Fibroblast of skin of back (primary cell): ENCODE measurements around the gene RNF148. TPM values are rescaled to one million over a fixed set of nuclear protein-coding genes. Genes with fewer than 3 reads are reported as not detected.
A peak's percentile ranks its signal among the peaks of the same experiment; 100 is the strongest.

Experiments used
- DNase-seq: peaks from one replicate; pipeline ENCODE4 v3.0.0-alpha.2; 2013
- polyA plus RNA-seq, 2 experiments: library from polyadenylated mRNA; unstranded; fragments of 120-200 nt; gene quantifications; one replicate each; pipeline ENCODE4 v1.2.1, GENCODE V29; 2013; ENCODE audit not compliant: insufficient read length in 2 of 2

Gene RNF148, protein sequence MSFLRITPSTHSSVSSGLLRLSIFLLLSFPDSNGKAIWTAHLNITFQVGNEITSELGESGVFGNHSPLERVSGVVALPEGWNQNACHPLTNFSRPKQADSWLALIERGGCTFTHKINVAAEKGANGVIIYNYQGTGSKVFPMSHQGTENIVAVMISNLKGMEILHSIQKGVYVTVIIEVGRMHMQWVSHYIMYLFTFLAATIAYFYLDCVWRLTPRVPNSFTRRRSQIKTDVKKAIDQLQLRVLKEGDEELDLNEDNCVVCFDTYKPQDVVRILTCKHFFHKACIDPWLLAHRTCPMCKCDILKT
- not detected for polyA plus RNA-seq (2013, experiment 1 of 2; ENCODE audit: insufficient read length)
- not detected for polyA plus RNA-seq (2013, experiment 2 of 2; ENCODE audit: insufficient read length)

DNA sequence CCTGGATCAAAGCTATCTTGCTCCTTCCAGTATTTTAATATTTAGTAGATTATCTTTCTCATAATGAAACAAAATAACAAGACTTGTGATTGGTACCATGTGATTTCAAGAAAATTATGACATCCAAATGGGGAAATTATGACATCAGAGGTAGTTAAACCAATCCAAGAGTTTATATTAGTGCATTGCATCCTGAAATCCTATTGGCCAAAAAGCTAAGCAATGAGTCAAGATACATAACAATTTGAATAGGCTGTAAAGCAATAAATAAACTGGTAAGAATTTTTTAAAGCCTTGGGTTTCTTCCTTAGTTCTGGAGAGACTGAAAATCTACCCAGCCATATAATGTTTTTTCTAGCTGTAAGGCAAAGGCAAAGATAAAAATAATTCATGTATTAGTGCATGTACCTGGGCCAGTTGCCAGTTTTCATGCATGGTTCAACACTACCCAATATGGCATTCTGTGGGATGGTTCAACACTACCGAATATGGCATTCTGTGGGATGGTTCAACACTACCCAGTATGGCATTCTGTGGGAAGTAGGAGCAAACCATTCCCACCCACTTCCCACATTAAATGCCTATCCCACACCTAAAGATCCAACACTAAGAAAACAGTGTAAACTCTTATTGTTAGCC lies at the start of gene RNF148:
Gene RNF148 (minus strand): TSS at position 51 of the 639 bp plus-strand sequence. CDS start 172 bp downstream, outside the sequence.
- DNase-seq = peak; percentile 30

DNA sequence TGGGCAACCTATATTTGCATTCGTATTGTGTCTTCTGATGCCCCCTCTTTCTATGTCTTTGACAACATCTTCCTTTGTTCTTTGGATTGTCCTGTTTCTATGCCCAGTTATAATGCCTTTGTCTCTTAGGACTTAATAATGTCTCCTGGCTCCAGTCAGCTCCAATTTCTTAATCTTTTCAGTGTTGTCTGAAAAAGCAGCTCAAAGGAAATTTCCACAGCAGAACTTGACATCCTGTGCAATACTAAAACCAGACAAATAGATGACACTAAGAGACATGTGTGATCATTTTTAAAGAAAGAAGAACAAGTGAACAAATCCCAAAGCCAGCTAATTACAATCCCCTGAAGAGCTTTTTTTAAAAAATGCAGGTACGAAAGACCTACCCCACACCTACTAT lies 47.7 kb upstream of the RNF148 start:
- no peak for DNase-seq

DNA sequence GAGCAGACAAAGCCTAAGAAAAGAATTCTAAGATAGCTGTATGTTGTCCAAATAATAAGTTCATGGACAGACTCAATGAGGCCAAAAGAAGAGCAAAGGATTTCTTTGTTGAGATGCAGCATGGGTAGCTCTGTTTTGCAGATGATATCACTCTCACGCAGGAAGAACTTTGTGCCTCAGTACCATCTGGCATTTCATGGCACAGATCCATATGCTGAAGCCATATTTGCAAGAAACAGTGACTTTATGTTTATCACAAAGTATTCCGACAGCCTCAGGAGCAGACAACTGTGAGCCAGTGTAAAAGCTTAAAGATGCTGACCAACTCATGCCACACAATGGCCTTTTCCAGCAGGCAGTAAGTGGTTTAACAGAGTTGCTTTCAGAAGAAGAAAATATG lies 45.5 kb upstream of the RNF148 start:
- DNase-seq = no peak

DNA sequence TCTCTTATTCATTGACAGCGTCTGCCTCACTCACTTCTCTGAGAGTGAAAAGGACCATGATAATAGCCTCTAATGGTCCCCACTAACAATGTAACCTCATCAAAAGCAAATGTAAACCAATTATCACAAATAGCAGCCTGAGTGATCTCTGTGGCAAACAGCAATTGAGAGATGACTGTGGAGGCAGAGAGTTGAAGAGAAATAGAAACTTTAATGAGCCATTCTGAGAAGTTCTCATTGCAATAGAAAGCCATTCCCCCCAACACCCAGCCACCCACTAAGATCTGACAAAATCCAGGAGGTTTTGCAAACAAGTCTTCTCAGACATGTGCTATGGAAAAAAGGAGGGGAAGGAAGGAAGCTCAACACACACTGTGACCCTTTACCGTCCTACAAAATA lies 44.2 kb upstream of the RNF148 start:
- no peak for DNase-seq

DNA sequence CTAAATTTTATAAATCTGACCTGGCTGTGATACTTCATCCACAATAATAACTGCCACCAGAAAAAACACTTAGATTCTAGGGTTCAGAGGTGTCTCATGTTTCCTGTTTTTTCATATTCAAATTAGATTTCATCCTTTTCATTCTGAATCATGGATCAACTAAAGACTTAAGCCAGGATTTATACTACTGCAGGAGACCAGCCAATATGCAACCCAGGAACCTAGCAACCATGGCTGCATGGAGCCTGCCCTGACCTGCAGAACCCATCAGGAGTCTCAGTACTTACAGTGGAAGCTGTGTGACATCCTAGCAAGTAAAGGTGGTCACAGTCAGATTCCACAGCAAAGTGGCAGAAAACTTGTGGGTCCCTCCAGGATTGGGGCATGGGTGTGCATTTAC lies 40.5 kb upstream of the RNF148 start:
- no peak for DNase-seq

DNA sequence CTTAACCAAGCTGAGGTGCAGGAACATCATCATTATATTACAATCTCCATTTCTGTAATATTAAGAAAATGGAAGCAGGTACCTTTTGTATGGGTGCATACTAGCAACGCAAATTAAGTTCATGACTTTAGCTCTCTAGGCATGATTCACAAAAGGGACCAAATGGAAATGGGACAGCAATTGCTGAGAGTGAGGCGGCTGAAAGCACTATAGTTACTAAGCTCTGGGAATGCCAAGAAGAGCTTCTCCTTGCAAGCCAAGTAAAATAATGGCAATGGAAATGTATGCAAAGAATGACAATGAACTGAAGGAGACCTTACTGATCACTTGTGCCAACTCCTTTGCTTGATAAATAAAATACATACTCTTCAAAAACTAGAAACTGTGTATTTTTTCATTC lies 36.2 kb upstream of the RNF148 start:
- DNase-seq = no peak

DNA sequence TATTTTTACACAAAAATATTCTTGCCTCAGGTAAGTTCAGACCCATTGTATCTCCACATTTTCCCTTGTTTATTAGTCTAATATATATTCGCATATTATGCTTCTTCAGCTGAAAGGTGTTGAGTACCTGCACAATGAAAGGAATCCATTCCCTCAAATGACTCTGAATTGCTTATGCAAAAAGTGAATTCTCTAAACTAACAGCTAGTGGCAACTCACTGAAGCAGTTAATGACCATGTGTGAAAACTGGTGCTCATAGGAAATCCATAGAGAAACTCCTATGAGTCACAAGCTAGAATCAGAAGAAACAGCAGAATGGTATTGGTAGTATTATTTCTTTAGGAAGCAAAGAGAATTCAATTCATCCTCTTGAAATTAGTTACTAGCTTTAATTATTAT lies 33.5 kb upstream of the RNF148 start:
- DNase-seq = no peak

DNA sequence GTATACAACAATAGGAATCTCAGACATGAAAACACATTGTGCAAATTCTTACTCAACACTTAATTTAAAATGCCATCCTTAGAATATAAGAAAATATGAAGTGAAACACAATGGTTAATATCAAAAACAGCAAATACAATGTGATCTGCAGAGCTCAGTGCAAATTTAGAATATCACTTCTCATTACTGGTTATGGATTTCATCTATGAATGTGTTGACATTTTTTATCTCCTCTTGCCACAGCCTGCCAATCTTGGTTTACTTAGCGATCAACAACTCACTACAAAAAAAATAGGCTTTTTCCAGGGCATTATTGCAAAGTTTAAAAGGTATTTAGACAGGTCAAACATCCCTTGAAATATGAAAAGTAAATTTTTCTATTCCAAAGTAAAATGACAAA lies 25.0 kb upstream of the RNF148 start:
- DNase-seq = no peak

DNA sequence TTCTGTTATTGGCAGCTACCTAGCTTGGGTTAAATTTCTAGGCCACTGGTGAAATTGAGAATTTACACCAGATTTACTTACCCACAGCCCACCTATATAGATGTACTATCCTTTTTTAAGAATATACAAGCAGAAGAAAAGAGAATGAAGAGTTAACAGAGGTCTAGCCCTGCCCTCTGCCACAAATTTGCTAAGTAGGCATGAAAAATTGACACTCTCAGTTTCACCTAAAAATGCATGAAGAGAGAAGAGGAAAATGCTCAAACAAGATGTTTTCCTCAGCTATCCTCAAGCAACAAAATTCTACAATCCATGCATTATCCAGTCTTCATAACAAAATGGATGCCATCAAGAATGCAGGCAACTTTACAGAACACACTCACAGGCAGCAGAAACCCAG lies 24.6 kb upstream of the RNF148 start:
- DNase-seq = no peak

DNA sequence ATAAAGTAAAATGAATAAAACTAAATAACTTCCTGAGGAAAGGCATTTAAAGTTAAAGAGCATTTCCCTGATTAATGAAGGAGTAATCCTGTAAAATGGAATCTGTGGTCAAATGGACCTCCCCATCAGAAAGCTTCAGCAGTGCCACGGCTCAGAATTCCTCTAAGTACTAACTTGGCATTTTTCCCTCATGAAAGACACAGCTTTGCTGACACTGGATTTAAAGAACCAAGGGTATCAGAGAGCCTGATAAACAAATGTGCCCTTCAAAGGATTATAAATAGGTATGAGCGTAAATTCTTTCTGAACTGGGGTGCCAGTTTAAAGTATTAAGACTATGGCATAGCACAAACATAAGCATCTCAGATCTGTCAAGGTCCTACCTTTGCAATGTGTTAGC lies 24.2 kb upstream of the RNF148 start:
- DNase-seq = no peak

DNA sequence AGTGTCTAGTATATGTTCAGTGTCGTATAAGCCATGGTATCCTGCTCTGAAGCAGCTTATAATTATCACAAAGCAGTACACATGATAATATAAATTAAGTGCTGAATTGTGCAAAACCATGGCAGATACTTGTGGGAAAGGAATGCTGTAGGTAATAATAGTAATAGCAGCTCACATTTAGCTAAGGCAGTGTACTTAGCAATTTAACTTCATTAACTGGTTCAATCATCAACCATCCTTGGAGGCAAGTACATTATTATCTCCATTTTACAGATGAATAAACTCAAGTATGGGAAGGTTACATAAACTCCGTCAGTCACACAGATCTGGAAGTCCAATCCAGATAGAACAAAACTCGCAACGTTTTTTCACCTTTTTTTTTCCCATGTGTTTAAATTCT lies 21.6 kb upstream of the RNF148 start:
- DNase-seq = no peak

DNA sequence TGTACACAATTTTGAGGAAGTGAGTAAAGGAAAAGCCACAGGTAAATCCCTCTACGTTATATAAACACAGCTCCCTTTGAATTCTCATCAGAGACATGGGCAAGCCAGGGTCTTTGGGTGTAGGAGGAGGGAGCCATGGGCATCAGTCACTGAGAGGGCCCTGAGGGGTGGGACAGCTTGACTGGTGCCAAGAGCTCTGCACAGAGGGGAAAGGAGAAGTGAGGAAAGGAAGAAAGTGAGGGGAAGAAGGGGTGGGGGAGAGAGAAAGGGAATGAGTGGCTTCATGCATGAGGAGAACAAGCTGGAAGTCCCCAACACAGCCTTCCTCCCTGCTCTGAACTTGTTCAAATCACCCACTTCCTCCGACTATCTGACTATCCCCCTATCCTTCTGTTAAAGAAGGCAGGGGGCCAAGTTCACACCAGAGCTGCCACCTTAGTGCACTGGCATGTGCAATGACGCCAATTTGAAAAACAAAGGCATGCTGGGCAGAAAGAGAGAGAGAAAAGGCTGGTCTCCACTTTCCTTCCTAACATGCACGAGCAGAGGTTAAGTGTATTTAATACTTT lies 16.4 kb upstream of the RNF148 start:
- DNase-seq = no peak

DNA sequence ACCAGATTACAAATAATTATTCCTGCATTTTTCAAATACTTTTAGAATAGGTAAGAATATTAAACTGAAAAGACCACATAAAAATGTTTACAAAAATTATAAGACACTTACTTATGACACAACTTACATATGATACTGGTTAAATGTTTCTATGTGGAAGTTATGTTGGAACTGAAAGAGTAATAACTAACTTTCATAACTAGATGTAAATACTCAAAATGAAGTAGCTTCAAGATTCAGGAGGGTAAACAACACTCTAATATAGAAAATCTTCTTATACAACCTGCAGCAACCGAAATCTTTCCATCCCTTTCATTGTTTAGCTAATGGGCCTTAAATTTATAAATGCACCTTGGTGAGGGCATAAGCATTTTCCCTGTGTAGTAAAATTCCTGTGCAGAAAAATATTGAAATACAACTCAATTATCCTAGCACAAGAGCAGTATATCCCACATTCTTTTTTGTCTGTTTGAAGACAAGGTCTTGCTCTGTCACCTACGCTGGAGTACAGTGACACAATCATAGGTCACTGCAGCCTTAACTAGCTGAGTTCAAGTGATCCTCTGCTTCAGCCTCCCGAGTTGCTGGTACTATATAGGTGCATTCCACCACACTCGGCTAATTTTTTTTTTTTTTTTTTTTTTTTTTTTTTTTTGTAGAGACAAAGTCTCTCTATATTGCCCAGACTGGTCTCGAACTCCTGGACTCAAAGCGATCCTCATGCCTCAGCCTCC lies 14.8 kb upstream of the RNF148 start:
- no peak for DNase-seq

DNA sequence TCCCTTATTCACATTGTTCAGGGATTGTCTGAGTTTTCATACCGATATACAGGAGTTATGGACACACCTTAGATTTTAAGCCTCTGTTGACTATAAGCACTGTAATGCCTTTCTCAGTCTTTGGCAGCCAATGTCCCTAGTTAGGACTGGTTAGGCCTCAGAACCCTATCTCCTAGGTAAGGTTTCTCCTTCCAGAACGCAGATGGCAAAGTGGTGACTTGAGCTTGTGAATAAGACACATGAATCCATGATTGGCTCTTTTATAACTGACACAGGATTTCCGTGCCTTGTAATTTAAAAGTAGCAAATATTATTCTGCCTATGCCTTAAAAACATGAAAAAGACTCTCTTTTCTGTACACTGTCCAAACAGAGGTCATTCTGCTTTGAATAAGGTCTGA lies 12.5 kb upstream of the RNF148 start:
- DNase-seq = no peak

DNA sequence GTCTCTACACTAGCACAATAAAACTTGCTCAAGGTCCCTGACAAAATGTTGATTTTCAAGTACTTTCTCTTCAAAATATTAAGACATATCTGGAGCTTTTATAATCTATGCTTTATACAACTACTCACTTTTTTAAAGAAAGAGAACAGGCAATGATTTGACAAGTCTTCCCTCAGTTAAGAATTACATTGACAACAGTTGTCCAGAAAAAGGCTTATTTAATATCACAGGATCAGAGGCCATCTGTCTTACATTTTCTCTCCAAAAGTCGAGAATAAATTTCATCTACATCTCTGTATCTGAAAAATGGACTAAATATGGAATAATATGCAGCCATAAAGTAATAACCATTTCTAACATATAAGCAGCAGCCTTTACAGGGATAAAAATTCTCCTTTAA lies 8.2 kb upstream of the RNF148 start:
- no peak for DNase-seq

DNA sequence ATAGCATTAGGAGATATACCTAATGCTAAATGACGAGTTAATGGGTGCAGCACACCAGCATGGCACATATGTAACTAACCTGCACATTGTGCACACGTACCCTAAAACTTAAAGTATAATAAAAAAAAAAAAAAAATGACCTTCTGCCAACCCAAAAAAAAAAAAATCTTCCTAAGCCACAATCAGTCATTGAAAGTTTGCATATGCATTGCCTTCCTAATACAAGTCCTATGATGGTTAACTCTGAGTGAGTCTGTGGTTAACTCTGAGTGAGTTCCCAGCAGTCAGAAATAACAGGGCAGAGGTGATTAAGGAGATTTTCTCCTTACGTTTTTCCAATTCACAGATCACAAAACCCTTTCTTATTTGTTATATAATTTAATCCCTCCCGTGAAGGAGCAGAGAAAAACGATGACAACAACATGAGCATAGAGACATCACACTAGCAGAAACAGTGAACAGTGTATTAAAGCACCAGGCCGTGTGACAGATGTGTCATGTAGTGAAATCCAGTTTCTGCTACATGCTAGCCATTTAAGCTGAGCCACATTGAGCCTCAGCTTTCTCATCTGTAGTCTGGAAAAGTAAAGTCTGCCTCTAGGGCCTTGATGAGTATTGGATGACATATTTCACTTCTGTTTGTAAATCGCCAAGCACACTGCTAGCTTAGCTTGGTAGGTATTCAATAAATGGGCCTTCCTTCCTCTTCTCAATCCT lies 7.4 kb upstream of the RNF148 start:
- no peak for DNase-seq

DNA sequence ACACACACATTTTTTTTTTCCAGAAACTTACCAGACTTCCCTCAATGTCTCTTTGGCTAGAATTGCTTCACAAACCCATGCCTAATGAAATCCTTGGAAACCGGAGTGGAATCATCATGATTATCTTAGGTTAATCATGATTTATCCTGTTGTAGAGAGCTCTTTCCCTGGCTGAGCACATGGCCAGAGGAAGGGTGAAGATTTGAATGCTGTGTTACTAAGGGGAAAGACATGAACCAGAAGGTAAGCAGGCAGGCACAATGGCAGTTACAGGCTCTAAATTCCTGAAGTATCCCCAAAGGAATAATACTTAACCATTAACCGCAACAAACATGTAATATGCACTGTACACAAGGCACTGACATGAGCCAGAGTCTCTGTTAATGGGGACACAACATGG lies 4.1 kb upstream of the RNF148 start:
- no peak for DNase-seq

DNA sequence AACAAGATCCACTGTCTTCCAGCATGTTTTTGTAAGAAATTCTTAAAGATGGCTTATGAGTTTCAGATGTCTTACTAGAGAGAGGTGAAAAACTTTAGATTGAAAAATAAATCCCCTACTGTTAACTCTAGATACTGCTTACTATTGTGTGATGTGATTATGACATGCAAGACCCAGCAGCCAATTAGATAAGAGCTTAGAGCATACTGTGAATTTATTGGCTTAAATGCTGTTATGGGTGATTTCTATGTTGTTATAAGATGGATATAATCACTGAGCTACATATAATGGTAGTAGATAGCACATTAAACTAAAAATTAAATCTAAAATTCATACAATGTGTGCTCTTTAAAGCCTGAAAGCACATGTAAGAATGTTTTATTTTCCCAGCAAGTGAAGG lies 3.7 kb downstream of the RNF148 start, which contains the start of gene RNF133:
Gene RNF133 (minus strand): TSS at position 101 of the 400 bp plus-strand sequence. CDS start 199 bp downstream, outside the sequence.
- no peak for DNase-seq

DNA sequence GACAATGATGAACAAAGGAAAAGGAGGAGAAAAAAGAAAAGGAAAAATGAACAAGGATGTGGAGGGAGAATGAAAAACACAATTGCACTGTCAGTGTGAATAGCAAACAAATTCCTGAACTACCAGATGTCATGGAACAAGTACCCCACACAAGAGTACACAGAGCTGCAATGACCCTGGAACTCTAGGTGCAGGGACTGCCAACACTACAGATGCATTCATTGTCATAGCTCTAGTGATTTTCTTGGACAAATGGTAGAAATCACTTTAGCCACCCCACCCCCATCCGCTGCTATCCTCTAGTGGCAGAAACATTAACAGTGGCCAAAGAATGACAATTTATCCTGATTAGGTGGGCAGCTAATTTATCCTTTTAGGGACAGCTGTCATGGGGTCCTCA lies 6.9 kb downstream of the RNF148 start:
- DNase-seq = no peak

DNA sequence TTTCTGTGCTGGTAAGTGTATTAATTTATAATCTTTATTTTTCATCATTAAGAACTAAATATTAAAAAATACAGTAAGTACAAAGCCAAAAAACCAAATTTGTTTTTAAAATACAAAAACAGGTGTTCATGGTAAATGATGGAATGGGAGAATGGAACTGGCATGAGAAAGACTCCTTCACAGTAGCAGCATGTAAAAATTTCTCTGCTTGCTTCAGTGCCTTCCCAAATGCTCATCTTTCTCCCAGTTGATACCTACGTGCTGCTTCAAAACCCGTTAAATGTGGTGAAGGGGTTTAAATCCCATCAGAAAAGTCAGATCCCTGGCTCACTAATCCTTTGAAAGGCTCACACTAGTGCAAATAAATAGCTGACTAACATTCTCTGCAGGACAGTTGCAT lies 8.0 kb downstream of the RNF148 start:
- DNase-seq = no peak

DNA sequence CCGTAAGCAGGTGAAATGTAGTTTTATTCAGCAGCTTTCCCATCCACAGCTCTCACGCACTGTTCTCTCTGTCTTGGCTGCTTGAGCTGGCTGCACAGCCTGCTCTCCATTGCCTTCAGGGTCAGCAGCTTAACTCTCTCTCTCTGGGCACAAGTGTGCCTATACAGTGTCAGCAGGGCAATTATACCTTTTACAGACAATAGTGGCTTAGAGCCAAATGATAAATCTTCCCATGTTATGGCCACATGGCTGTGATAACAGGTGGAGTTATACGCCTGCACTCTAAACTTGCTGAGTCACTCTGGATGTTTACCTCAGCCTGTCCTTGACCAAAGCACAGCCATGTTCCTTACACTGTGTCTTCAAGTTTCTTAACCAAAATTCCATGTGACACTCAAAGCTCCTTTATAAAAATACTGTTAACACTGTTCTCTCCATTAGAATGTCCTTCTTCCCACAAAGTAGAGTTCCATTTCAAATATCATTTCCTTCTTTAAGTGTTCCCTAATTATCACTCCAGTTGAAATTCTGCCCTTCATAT lies 9.9 kb downstream of the RNF148 start:
- no peak for DNase-seq

DNA sequence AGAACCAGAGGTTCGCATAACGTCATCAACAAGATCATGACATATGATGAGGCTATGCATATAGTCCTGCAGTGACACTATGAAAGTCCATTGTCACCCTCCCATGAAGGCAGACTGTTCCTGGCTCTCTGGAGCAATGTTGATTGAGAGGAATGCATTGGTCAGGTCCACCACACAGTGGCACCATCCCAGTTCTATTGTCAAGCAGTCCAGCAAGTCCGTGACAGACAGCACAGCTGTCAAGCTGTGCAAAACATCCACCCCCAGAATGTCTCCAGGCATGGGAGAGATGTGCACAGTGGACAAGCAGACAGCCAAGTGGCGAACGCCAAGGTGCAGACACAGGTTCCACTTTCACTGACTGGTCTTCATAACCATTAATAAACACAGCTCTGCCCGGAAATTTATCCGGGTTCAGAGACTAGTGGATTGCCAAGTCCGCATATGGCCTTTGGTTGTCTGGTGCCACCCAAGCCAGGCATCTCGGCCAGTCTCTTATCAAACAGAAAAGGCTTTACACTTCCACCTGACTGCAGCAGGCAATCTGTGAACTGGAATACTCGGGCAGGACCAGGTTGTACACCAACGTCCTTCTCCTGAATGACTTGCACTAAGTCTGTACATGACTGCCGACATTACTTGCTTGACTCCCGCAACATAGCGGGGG lies 11.0 kb downstream of the RNF148 start:
- DNase-seq = no peak
